ENCODE measurements around the gene CPT1C.

DNA sequence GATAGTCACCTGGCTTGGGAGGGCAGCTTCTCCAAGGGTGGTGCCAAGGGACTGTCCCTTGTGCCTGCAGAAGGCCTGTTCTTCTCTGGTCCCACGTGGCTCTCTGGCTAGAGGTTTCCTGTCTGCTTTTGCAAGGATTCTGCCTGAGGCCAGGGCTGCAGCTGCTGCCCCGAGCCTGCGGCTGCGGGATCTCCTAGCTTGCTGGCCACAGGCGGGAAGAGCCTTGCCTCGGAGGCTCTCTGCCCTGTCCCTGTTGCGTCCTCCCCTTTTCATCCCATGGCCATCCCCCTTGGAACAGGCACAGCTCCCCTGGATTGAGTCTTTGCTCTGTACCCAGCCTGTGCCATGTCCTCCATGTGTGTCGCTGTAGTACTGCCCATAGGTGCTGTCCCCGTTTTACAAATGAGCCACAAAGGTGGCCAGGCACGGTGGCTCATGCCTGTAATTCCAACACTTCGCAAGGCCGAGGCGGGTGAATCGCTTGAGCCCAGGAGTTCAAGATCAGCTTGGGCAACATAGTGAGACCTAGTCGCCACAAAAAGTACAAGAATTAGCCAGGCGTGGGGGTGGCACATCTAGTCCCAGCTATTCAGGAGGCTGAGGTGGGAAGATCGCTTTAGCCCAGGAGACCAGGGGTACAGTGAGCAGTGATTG, 34.3 kb upstream of the CPT1C start:
- TF ChIP-seq, protein P1, sequence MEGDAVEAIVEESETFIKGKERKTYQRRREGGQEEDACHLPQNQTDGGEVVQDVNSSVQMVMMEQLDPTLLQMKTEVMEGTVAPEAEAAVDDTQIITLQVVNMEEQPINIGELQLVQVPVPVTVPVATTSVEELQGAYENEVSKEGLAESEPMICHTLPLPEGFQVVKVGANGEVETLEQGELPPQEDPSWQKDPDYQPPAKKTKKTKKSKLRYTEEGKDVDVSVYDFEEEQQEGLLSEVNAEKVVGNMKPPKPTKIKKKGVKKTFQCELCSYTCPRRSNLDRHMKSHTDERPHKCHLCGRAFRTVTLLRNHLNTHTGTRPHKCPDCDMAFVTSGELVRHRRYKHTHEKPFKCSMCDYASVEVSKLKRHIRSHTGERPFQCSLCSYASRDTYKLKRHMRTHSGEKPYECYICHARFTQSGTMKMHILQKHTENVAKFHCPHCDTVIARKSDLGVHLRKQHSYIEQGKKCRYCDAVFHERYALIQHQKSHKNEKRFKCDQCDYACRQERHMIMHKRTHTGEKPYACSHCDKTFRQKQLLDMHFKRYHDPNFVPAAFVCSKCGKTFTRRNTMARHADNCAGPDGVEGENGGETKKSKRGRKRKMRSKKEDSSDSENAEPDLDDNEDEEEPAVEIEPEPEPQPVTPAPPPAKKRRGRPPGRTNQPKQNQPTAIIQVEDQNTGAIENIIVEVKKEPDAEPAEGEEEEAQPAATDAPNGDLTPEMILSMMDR (conservative IDR thresholded peaks at IDR 0.05; ENCODE audit: low read depth, low read length), result no peak
- TF ChIP-seq, protein P2, sequence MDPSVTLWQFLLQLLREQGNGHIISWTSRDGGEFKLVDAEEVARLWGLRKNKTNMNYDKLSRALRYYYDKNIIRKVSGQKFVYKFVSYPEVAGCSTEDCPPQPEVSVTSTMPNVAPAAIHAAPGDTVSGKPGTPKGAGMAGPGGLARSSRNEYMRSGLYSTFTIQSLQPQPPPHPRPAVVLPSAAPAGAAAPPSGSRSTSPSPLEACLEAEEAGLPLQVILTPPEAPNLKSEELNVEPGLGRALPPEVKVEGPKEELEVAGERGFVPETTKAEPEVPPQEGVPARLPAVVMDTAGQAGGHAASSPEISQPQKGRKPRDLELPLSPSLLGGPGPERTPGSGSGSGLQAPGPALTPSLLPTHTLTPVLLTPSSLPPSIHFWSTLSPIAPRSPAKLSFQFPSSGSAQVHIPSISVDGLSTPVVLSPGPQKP (IDR thresholded peaks at IDR 0.05; ENCODE audit: borderline replicate concordance, low read depth, low read length), result no peak
- TF ChIP-seq, protein P3, sequence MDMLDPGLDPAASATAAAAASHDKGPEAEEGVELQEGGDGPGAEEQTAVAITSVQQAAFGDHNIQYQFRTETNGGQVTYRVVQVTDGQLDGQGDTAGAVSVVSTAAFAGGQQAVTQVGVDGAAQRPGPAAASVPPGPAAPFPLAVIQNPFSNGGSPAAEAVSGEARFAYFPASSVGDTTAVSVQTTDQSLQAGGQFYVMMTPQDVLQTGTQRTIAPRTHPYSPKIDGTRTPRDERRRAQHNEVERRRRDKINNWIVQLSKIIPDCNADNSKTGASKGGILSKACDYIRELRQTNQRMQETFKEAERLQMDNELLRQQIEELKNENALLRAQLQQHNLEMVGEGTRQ (IDR thresholded peaks at IDR 0.05; ENCODE audit: low read depth, low read length), result no peak
- TF ChIP-seq SMC3 (IDR thresholded peaks at IDR 0.05; ENCODE audit: low read depth, low read length), result no peak
- no peak for TF ChIP-seq RCOR1 (IDR thresholded peaks at IDR 0.05; ENCODE audit: insufficient replicate concordance, low read length)
- TF ChIP-seq POLR2A (IDR thresholded peaks at IDR 0.05; ENCODE audit: low read depth, low read length), result no peak
- no peak for TF ChIP-seq MXI1 (IDR thresholded peaks at IDR 0.05; ENCODE audit: borderline replicate concordance, low read depth, low read length)
- TF ChIP-seq MAFK (IDR thresholded peaks at IDR 0.05; ENCODE audit: low read depth, low read length), result no peak
- TF ChIP-seq RFX5 (IDR thresholded peaks at IDR 0.05; ENCODE audit: low read depth, low read length), result no peak
- TF ChIP-seq NFE2L2 (IDR thresholded peaks at IDR 0.05; ENCODE audit: low read depth, low read length), result no peak
- no peak for TF ChIP-seq CHD1 (IDR thresholded peaks at IDR 0.05; ENCODE audit: low read depth, low read length)
- TF ChIP-seq RAD21 (IDR thresholded peaks at IDR 0.05; ENCODE audit: low read length), result no peak
- TF ChIP-seq MAZ (IDR thresholded peaks at IDR 0.05; ENCODE audit: borderline replicate concordance, low read depth, low read length), result no peak
- TF ChIP-seq CEBPB (IDR thresholded peaks at IDR 0.05; ENCODE audit: low read depth, low read length), result no peak
